Tibial nerve (tissue), 4 donors: ENCODE measurements around the gene DRAM1.

Source experiments
- EP300 ChIP-seq, 2 donors: sonication (generic); formaldehyde crosslinking; IDR thresholded peaks; one replicate each; pipeline ENCODE4 v1.6.1; 2017; ENCODE audit warnings: antibody characterized with exemption in 2 of 2, mild to moderate bottlenecking in 1 of 2
- TF ChIP-seq, protein P1 (sequence below), 5 experiments: fragments of 200-600 bp in 3 of 5; fragments of 450-650 bp in 2 of 5; sonication (generic) in 3 of 5; IDR thresholded peaks; one replicate each; pipeline ENCODE4 v1.5.1; 2016 to 2019; ENCODE audit warnings: antibody characterized with exemption in 5 of 5, mild to moderate bottlenecking in 3 of 5, moderate library complexity in 2 of 5

GRCh38 chr12:101901777-101902176, 24.4 kb downstream of the DRAM1 start:
- TF ChIP-seq EP300 (IDR thresholded peaks at IDR 0.05), result no peak
- TF ChIP-seq, protein P1, sequence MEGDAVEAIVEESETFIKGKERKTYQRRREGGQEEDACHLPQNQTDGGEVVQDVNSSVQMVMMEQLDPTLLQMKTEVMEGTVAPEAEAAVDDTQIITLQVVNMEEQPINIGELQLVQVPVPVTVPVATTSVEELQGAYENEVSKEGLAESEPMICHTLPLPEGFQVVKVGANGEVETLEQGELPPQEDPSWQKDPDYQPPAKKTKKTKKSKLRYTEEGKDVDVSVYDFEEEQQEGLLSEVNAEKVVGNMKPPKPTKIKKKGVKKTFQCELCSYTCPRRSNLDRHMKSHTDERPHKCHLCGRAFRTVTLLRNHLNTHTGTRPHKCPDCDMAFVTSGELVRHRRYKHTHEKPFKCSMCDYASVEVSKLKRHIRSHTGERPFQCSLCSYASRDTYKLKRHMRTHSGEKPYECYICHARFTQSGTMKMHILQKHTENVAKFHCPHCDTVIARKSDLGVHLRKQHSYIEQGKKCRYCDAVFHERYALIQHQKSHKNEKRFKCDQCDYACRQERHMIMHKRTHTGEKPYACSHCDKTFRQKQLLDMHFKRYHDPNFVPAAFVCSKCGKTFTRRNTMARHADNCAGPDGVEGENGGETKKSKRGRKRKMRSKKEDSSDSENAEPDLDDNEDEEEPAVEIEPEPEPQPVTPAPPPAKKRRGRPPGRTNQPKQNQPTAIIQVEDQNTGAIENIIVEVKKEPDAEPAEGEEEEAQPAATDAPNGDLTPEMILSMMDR (IDR thresholded peaks at IDR 0.05), result no peak
